Neutrophil (primary cell): ENCODE measurements around the gene EMILIN2.

ENCODE experiments used
- H3K27ac ChIP-seq: fragments of 200-600 bp; sonication (generic); 2 replicates; pipeline ENCODE4 v1.5.1; 2016; ENCODE audit warnings: mild to moderate bottlenecking, moderate library complexity
- H3K27me3 ChIP-seq: fragments of 200-600 bp; sonication (generic); 2 replicates; pipeline ENCODE4 v1.6.0; 2016; ENCODE audit warnings: mild to moderate bottlenecking
- H3K36me3 ChIP-seq: fragments of 200-600 bp; sonication (generic); 2 replicates; pipeline ENCODE4 v1.5.1; 2017
- H3K4me1 ChIP-seq, 2 experiments: fragments of 200-600 bp in 1 of 2; sonication (generic) in 1 of 2; 1 replicate in 1 of 2; 2 replicates in 1 of 2; pipeline versions ENCODE4 v1.5.1 to v1.6.1; 2013 to 2016; ENCODE audit warnings: low read depth in 1 of 2, low read length in 1 of 2, mild to moderate bottlenecking in 1 of 2, moderate library complexity in 1 of 2; ENCODE audit not compliant: control insufficient read depth in 1 of 2, insufficient read depth in 1 of 2
- H3K4me3 ChIP-seq, 2 experiments: fragments of 200-600 bp in 1 of 2; sonication (generic) in 1 of 2; 1 replicate in 1 of 2; 2 replicates in 1 of 2; pipeline ENCODE4 v1.5.1; 2013 to 2016; ENCODE audit warnings: low read depth in 1 of 2, low read length in 1 of 2, mild to moderate bottlenecking in 1 of 2, moderate library complexity in 1 of 2
- H3K9me3 ChIP-seq: fragments of 200-600 bp; sonication (generic); 2 replicates; pipeline ENCODE4 v1.5.1; 2016
- CTCF ChIP-seq: fragments of 200-600 bp; sonication (generic); IDR thresholded peaks from 2 replicates; pipeline ENCODE4 v1.5.1; 2016; ENCODE audit warnings: antibody characterized with exemption

EMILIN2 gene

GRCh38 chr18:2883076-2883735 lies 36.4 kb downstream of the EMILIN2 start:
- TF ChIP-seq CTCF, result no peak
- Histone ChIP-seq H3K27me3 (no peaks in the 10 kb centered on the region), H3K9me3 (no peaks in the 10 kb centered on the region), H3K4me1 (peaks cover 16 to 22% of the 10 kb centered on the region in 2 experiments), H3K4me3 (no peak overlapping the region), H3K36me3 (no peaks in the 10 kb centered on the region), H3K27ac (no peak overlapping the region)

GRCh38 chr18:2884706-2885285 lies 38.0 kb downstream of the EMILIN2 start:
- Histone ChIP-seq H3K4me1 (peaks cover 11 to 19% of the 10 kb centered on the region in 2 experiments), H3K27me3 (no peaks in the 10 kb centered on the region), H3K4me3 (no peak overlapping the region), H3K27ac (no peak overlapping the region), H3K9me3 (no peaks in the 10 kb centered on the region), H3K36me3 (no peaks in the 10 kb centered on the region)
- no peak for TF ChIP-seq CTCF

- H3K27me3 ChIP-seq, result no peaks in the 10 kb centered on the region
- H3K27ac ChIP-seq, result no peak overlapping the region
- TF ChIP-seq CTCF, result no peak
- peaks cover 22 to 26% of the 10 kb centered on the region in 2 experiments for H3K4me1 ChIP-seq
- H3K4me3 ChIP-seq, result no peak overlapping the region
- H3K9me3 ChIP-seq, result no peaks in the 10 kb centered on the region
- H3K36me3 ChIP-seq, result no peaks in the 10 kb centered on the region
Measured at GRCh38 chr18:2887470-2887869, 40.7 kb downstream of the EMILIN2 start.

- Histone ChIP-seq H3K27me3 (no peaks in the 10 kb centered on the region), H3K9me3 (no peaks in the 10 kb centered on the region), H3K27ac (no peak overlapping the region), H3K4me3 (no peak overlapping the region), H3K36me3 (no peaks in the 10 kb centered on the region), H3K4me1 (peaks cover 11 to 16% of the 10 kb centered on the region in 2 experiments)
- no peak for TF ChIP-seq CTCF
Measured at GRCh38 chr18:2889761-2890192, 43.0 kb downstream of the EMILIN2 start.

- no peak for TF ChIP-seq CTCF
- Histone ChIP-seq H3K4me1 (peaks cover 11 to 16% of the 10 kb centered on the region in 2 experiments), H3K36me3 (no peaks in the 10 kb centered on the region), H3K27ac (no peak overlapping the region), H3K9me3 (no peaks in the 10 kb centered on the region), H3K4me3 (no peak overlapping the region), H3K27me3 (no peaks in the 10 kb centered on the region)
Measured at GRCh38 chr18:2890606-2891005, 43.8 kb downstream of the EMILIN2 start.
